ENCODE results near the gene SGK1.

The SGK1 gene

GRCh38 chr6:134169871-134170486, 147.9 kb downstream of the SGK1 start:
- H3K27me3 Mint-ChIP-seq (ENCODE audit: low read depth) = no peaks in the 10 kb centered on the region
- H3K27ac Mint-ChIP-seq = no peak overlapping the region
- H3K9me3 Mint-ChIP-seq = no peaks in the 10 kb centered on the region
- H3K36me3 Mint-ChIP-seq (ENCODE audit: low read depth) = peaks cover 61% of the 10 kb centered on the region
- H3K4me1 Mint-ChIP-seq (ENCODE audit: low read depth) = peaks cover 46% of the 10 kb centered on the region
- peak overlapping the region; percentile 39 for H3K4me3 Mint-ChIP-seq

- H3K27me3 Mint-ChIP-seq (ENCODE audit: low read depth) = no peaks in the 10 kb centered on the region
- H3K9me3 Mint-ChIP-seq = no peaks in the 10 kb centered on the region
- no peak overlapping the region for H3K27ac Mint-ChIP-seq
- H3K36me3 Mint-ChIP-seq (ENCODE audit: low read depth) = peaks cover 52% of the 10 kb centered on the region
- peaks cover 42% of the 10 kb centered on the region for H3K4me1 Mint-ChIP-seq (ENCODE audit: low read depth)
- no peak overlapping the region for H3K4me3 Mint-ChIP-seq
These were observed 149.2 kb downstream of the SGK1 start for GRCh38 chr6:134168590-134169208.

GRCh38 chr6:134166511-134167261, 151.2 kb downstream of the SGK1 start:
- Mint-ChIP-seq H3K36me3 (ENCODE audit: low read depth) (peaks cover 33% of the 10 kb centered on the region), H3K27ac (peak overlapping the region; percentile 18), H3K4me3 (no peak overlapping the region), H3K4me1 (ENCODE audit: low read depth) (peaks cover 24% of the 10 kb centered on the region), H3K27me3 (ENCODE audit: low read depth) (no peaks in the 10 kb centered on the region), H3K9me3 (no peaks in the 10 kb centered on the region)

- Mint-ChIP-seq H3K4me3 (no peak overlapping the region), H3K27ac (no peak overlapping the region), H3K27me3 (ENCODE audit: low read depth) (no peaks in the 10 kb centered on the region), H3K36me3 (ENCODE audit: low read depth) (peaks cover 23% of the 10 kb centered on the region), H3K9me3 (no peaks in the 10 kb centered on the region), H3K4me1 (ENCODE audit: low read depth) (peaks cover 15% of the 10 kb centered on the region)
These were observed 152.2 kb downstream of the SGK1 start for GRCh38 chr6:134165561-134166201.

GRCh38 chr6:134164300-134164699, 153.6 kb downstream of the SGK1 start:
- Mint-ChIP-seq H3K9me3 (no peaks in the 10 kb centered on the region), H3K4me1 (ENCODE audit: low read depth) (peaks cover 5% of the 10 kb centered on the region), H3K27me3 (ENCODE audit: low read depth) (no peaks in the 10 kb centered on the region), H3K27ac (no peak overlapping the region), H3K36me3 (ENCODE audit: low read depth) (peaks cover 11% of the 10 kb centered on the region), H3K4me3 (no peak overlapping the region)

- no peaks in the 10 kb centered on the region for H3K27me3 Mint-ChIP-seq (ENCODE audit: low read depth)
- no peaks in the 10 kb centered on the region for H3K9me3 Mint-ChIP-seq
- H3K27ac Mint-ChIP-seq = no peak overlapping the region
- H3K4me3 Mint-ChIP-seq = no peak overlapping the region
- H3K4me1 Mint-ChIP-seq (ENCODE audit: low read depth) = peaks cover 2% of the 10 kb centered on the region
- H3K36me3 Mint-ChIP-seq (ENCODE audit: low read depth) = peaks cover 5% of the 10 kb centered on the region
These were observed 155.0 kb downstream of the SGK1 start for GRCh38 chr6:134162932-134163331.

- peaks cover 1% of the 10 kb centered on the region for H3K36me3 Mint-ChIP-seq (ENCODE audit: low read depth)
- no peak overlapping the region for H3K27ac Mint-ChIP-seq
- H3K4me3 Mint-ChIP-seq = no peak overlapping the region
- H3K4me1 Mint-ChIP-seq (ENCODE audit: low read depth) = no peaks in the 10 kb centered on the region
- H3K27me3 Mint-ChIP-seq (ENCODE audit: low read depth) = no peaks in the 10 kb centered on the region
- no peaks in the 10 kb centered on the region for H3K9me3 Mint-ChIP-seq
These were observed 156.9 kb downstream of the SGK1 start for GRCh38 chr6:134161041-134161440.

- Mint-ChIP-seq H3K9me3 (no peaks in the 10 kb centered on the region), H3K27ac (no peak overlapping the region), H3K4me1 (ENCODE audit: low read depth) (peaks cover 2% of the 10 kb centered on the region), H3K36me3 (ENCODE audit: low read depth) (no peaks in the 10 kb centered on the region), H3K4me3 (no peak overlapping the region), H3K27me3 (ENCODE audit: low read depth) (peaks cover 9% of the 10 kb centered on the region)
These were observed 165.0 kb downstream of the SGK1 start for GRCh38 chr6:134152767-134153485.

GRCh38 chr6:134148566-134148965, 169.3 kb downstream of the SGK1 start:
- no peak overlapping the region for H3K27ac Mint-ChIP-seq

GRCh38 chr6:134147034-134147533, 170.8 kb downstream of the SGK1 start:
- Mint-ChIP-seq H3K4me1 (ENCODE audit: low read depth) (peaks cover 2% of the 10 kb centered on the region), H3K27me3 (ENCODE audit: low read depth) (peaks cover 9% of the 10 kb centered on the region), H3K36me3 (ENCODE audit: low read depth) (no peaks in the 10 kb centered on the region), H3K9me3 (no peaks in the 10 kb centered on the region), H3K27ac (no peak overlapping the region), H3K4me3 (no peak overlapping the region)

More at GRCh38 chr6:134148566-134148965, 169.3 kb downstream of the SGK1 start:
- peaks cover 2% of the 10 kb centered on the region for H3K4me1 Mint-ChIP-seq (ENCODE audit: low read depth)
- H3K36me3 Mint-ChIP-seq (ENCODE audit: low read depth) = no peaks in the 10 kb centered on the region
- no peaks in the 10 kb centered on the region for H3K9me3 Mint-ChIP-seq
- H3K27me3 Mint-ChIP-seq (ENCODE audit: low read depth) = peaks cover 9% of the 10 kb centered on the region
- no peak overlapping the region for H3K4me3 Mint-ChIP-seq

- Mint-ChIP-seq H3K9me3 (no peaks in the 10 kb centered on the region), H3K36me3 (ENCODE audit: low read depth) (no peaks in the 10 kb centered on the region), H3K27me3 (ENCODE audit: low read depth) (peaks cover 9% of the 10 kb centered on the region), H3K27ac (no peak overlapping the region), H3K4me1 (ENCODE audit: low read depth) (peaks cover 2% of the 10 kb centered on the region), H3K4me3 (no peak overlapping the region)
These were observed 171.5 kb downstream of the SGK1 start for GRCh38 chr6:134146268-134147033.

GRCh38 chr6:134145786-134146185, 172.1 kb downstream of the SGK1 start:
- no peaks in the 10 kb centered on the region for H3K4me1 Mint-ChIP-seq (ENCODE audit: low read depth)
- no peaks in the 10 kb centered on the region for H3K9me3 Mint-ChIP-seq
- no peak overlapping the region for H3K4me3 Mint-ChIP-seq
- H3K27me3 Mint-ChIP-seq (ENCODE audit: low read depth) = peaks cover 6% of the 10 kb centered on the region
- H3K36me3 Mint-ChIP-seq (ENCODE audit: low read depth) = no peaks in the 10 kb centered on the region
- H3K27ac Mint-ChIP-seq = no peak overlapping the region

- no peak overlapping the region for H3K27ac Mint-ChIP-seq
- H3K27me3 Mint-ChIP-seq (ENCODE audit: low read depth) = peaks cover 4% of the 10 kb centered on the region
- H3K9me3 Mint-ChIP-seq = no peaks in the 10 kb centered on the region
- no peaks in the 10 kb centered on the region for H3K36me3 Mint-ChIP-seq (ENCODE audit: low read depth)
- no peak overlapping the region for H3K4me3 Mint-ChIP-seq
- no peaks in the 10 kb centered on the region for H3K4me1 Mint-ChIP-seq (ENCODE audit: low read depth)
These were observed 179.5 kb downstream of the SGK1 start for GRCh38 chr6:134138226-134138975.

All from T-helper 1 cell treated with Interleukin-12 subunit alpha and Interleukin-12 subunit beta and Interleukin-4 antibody, amounts not matched to agents 30 μg/mL and 1 μg/mL, for 36 hours (primary cell).